GM12872 (cell line): ENCODE results near the gene TUBA4B.

Source experiments
- TF ChIP-seq, protein P1 (sequence below): IDR thresholded peaks from 3 replicates; pipeline ENCODE4 v1.5.1; 2011; ENCODE audit warnings: low read depth, mild to moderate bottlenecking, low read length, moderate library complexity; ENCODE audit not compliant: insufficient read depth

Gene TUBA4B

DNA sequence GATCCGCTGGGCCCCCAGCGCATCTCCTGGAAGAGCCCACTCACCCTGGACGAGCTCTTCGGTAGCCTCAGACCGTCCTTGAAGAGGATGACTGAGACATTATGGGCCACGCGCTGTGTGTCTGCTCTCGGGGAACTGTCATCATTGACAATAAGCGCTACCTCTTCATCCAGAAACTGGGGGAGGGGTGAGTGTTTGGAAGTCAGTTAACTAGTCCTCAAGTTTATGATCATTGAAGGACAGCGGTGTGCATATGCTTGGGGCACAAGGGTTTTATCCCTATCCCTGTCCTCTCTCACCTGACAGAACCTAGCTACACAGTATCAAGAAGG is 7.2 kb upstream of the TUBA4B start:
- TF ChIP-seq, protein P1, sequence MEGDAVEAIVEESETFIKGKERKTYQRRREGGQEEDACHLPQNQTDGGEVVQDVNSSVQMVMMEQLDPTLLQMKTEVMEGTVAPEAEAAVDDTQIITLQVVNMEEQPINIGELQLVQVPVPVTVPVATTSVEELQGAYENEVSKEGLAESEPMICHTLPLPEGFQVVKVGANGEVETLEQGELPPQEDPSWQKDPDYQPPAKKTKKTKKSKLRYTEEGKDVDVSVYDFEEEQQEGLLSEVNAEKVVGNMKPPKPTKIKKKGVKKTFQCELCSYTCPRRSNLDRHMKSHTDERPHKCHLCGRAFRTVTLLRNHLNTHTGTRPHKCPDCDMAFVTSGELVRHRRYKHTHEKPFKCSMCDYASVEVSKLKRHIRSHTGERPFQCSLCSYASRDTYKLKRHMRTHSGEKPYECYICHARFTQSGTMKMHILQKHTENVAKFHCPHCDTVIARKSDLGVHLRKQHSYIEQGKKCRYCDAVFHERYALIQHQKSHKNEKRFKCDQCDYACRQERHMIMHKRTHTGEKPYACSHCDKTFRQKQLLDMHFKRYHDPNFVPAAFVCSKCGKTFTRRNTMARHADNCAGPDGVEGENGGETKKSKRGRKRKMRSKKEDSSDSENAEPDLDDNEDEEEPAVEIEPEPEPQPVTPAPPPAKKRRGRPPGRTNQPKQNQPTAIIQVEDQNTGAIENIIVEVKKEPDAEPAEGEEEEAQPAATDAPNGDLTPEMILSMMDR: no peak

DNA sequence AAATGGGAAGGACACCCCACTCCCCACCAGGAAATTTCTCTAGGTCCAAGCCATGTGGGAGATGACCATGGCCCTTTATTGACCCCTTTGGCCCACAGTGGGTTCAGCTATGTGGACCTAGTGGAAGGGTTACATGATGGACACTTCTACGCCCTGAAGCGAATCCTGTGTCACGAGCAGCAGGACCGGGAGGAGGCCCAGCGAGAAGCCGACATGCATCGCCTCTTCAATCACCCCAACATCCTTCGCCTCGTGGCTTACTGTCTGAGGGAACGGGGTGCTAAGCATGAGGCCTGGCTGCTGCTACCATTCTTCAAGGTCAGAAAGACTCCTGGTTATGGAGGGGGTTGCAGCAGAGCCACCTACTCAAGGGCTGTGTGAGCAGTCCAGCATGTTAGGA is 6.5 kb upstream of the TUBA4B start:
- TF ChIP-seq, protein P1: no peak

- TF ChIP-seq, protein P1: no peak
These were observed 5.1 kb upstream of the TUBA4B start for GRCh38 chr2:219247678-219248642.

DNA sequence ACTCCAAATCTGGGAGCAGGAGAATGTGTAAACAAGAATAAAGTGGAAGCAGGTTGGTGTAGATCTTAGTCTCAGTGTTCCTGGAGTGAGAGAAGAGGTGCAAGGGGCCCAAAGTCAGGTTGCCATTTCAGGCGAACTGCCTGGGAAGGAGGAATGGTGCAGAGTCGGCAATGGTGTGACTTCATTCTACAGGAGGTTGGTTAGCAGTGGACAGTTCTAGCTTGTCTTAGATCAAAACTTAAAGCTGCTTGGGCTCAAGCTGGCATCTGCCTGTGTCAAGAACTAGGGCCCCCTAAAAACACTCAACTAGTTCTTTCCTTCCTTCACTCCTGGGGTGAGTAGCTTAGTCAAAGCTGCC is 4.2 kb upstream of the TUBA4B start:
- TF ChIP-seq, protein P1: no peak

GRCh38 chr2:219249203-219249980 is 3.7 kb upstream of the TUBA4B start:
- TF ChIP-seq, protein P1: no peak

DNA sequence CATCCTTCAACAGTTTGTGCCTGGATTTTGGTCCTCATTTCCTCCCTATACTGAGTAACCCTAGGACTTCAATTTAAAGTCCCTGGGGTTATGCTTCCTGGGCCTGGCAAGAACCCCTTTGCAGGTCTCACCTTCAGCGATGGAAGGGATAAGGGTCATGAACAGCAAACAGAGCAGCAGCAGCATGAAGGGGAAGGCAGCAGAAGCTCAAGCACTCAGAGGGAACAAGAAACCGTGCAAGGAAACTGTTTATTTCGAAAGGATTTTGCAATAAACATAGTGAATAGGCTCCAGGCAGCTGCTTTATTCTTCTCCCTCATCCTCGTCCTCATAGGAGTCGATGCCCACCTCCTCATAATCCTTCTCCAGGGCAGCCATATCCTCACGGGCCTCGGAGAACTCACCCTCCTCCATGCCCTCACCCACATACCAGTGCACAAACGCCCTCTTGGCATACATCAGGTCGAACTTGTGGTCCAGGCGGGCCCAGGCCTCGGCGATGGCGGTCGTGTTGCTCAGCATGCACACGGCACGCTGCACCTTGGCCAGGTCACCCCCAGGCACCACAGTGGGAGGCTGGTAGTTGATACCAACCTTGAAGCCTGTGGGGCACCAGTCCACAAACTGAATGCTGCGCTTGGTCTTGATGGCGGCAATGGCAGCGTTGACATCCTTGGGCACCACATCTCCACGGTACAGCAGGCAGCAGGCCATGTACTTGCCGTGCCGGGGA is 2.8 kb upstream of the TUBA4B start:
- TF ChIP-seq, protein P1: no peak

DNA sequence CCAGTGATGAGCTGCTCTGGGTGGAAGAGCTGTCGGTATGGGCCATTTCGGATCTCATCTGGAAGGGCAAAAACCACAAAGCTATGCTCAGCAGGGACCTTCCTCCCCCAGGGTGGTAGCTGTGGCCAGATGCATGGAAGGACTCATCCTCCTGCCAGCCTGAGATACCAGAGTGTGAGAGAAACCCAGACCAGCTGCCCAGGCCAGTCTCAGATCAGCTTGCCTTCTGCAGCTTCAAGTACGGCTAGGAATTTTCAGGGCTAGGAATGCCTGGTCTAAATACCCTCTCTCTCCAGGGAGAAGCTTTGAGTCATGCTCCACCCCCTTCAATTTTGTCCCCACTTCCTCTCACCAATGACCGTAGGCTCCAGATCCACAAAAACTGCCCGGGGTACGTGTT is 1.4 kb upstream of the TUBA4B start:
- TF ChIP-seq, protein P1: no peak
